ENCODE data around the gene VPS35L. TPM values are rescaled to one million over a fixed set of nuclear protein-coding genes. Genes with fewer than 3 reads are reported as not detected.

The VPS35L gene
- total RNA-seq, 2 donors from 2014 or later, result 27.0 to 28.3 TPM

DNA sequence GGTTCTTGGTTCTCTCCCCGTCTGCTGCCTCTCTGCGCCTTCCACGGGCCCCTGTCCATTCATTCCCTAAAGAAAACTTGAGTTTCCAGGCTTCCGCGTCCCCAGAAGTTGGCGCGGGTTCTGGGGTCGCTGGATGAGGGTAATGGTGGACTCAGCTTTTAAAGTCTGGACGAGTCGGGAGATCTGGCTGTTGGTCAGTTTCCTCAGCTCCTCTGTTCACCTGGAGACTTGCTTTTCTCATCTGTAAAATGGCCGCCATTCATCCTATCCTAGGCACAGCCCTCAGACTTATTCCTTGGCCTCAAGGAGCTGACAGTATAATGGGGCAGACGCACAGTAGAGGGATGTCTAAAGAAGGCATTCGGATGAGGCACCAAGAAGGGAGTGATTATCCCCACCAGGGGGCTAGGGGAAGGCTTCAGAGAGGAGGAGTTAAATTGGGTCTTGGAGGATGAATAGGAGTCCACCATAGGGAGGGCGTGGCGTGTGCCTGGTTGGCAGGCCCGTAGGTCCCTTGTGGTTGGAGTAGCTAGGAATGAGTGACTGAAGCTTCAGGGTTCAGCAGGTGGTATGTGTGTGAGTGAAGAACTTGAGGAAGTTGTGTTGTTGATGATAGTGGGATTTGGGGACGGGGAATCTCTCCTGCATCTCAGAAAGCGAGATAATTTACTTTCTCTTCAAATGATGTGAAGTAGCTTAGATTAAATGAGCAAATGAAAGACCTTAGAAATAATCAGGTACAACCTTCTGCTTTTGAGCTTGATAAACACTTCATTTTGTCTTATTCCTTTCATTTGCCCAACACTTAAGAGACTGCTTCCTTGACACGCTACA, 652 bp downstream of the VPS35L start:
- Histone ChIP-seq H3K4me1 (peaks cover 0 to 5% of the 10 kb centered on the region in 2 donors), H3K27ac (peak overlapping the region; percentile 88 to 90), H3K4me3 (peak overlapping the region; percentile 55 to 76), H3K36me3 (no peaks in the 10 kb centered on the region), H3K27me3 (no peaks in the 10 kb centered on the region), H3K9me3 (no peaks in the 10 kb centered on the region)
- DNase-seq (ENCODE audit: low spot score), result no peak
- TF ChIP-seq, protein P1, sequence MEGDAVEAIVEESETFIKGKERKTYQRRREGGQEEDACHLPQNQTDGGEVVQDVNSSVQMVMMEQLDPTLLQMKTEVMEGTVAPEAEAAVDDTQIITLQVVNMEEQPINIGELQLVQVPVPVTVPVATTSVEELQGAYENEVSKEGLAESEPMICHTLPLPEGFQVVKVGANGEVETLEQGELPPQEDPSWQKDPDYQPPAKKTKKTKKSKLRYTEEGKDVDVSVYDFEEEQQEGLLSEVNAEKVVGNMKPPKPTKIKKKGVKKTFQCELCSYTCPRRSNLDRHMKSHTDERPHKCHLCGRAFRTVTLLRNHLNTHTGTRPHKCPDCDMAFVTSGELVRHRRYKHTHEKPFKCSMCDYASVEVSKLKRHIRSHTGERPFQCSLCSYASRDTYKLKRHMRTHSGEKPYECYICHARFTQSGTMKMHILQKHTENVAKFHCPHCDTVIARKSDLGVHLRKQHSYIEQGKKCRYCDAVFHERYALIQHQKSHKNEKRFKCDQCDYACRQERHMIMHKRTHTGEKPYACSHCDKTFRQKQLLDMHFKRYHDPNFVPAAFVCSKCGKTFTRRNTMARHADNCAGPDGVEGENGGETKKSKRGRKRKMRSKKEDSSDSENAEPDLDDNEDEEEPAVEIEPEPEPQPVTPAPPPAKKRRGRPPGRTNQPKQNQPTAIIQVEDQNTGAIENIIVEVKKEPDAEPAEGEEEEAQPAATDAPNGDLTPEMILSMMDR (IDR thresholded peaks at IDR 0.05), result no peak

- Histone ChIP-seq H3K27ac (no peak overlapping the region), H3K36me3 (no peaks in the 10 kb centered on the region), H3K27me3 (no peaks in the 10 kb centered on the region), H3K4me1 (peaks cover 0 to 5% of the 10 kb centered on the region in 2 donors), H3K9me3 (no peaks in the 10 kb centered on the region), H3K4me3 (no peak overlapping the region)
- DNase-seq (ENCODE audit: low spot score), result no peak
- TF ChIP-seq, protein P1 (IDR thresholded peaks at IDR 0.05), result peak; percentile 67 to 76
Measured at GRCh38 chr16:19559242-19559910, 3.9 kb downstream of the VPS35L start.

DNA sequence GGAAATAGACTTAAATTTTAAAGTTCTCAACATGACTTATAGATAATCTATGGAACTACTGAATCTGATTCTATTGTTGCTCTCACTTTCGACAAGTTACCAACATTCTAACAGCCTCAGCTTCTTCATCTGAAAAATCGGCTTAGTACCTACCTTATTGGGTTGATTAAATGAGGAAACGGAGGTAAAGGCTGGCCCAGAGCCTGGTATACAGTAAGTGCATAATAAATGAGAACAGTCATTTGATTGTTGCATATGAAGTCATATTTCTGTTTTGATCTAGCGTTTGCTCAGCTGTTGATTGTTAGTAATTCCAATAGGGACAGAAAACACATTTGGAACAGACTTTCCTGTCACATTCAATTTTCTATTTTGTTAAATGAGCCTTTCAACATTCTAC, 4.6 kb downstream of the VPS35L start:
- no peak overlapping the region for H3K27ac ChIP-seq
- no peaks in the 10 kb centered on the region for H3K9me3 ChIP-seq
- H3K4me3 ChIP-seq, result no peak overlapping the region
- TF ChIP-seq, protein P1 (IDR thresholded peaks at IDR 0.05), result no peak
- DNase-seq (ENCODE audit: low spot score), result no peak
- no peaks in the 10 kb centered on the region for H3K27me3 ChIP-seq
- H3K4me1 ChIP-seq, result no peaks in the 10 kb centered on the region
- H3K36me3 ChIP-seq, result peaks cover 5% of the 10 kb centered on the region

DNA sequence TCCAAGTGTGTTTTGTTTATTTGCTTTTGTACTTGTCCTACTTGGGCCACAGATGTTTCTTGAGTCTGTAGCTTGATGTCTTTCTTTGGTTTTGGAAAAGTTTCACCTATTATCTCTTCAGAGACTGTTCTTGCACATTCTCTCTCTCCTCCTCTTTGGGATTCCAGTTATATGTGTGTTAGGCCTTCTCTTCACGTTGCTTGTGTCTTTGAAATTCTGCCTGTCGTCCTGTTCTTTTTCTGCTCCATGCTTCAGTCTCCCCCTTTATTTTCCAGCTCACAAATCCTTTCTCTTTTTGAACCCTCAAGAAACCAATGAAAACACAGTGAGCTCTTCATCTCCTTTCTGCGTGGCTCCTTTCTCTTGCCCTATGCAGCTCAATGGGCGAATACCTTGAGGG, 7.9 kb downstream of the VPS35L start:
- Histone ChIP-seq H3K27ac (no peak overlapping the region), H3K27me3 (no peaks in the 10 kb centered on the region), H3K4me1 (no peaks in the 10 kb centered on the region), H3K4me3 (no peak overlapping the region), H3K9me3 (no peaks in the 10 kb centered on the region), H3K36me3 (peaks cover 36% of the 10 kb centered on the region)
- DNase-seq (ENCODE audit: low spot score), result no peak
- TF ChIP-seq, protein P1 (IDR thresholded peaks at IDR 0.05), result no peak

DNA sequence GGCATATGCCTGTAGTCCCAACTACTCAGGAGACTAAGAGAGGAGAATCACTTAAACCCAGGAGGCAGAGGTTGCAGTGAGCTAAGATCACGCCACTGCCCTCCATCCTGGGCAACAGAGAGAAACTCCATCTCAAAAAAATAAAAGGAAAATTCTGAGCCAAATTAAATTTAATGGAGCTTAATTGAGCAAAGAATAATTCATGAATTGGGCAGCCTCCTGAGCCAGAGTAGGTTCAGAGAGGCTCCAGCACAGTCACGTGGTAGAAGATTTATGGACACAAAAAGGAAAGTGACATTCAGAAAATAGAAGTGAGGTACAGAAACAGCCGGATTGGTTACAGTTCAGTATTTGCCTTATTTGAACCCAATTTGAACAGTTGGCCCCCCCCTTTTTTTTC, 10.9 kb downstream of the VPS35L start:
- Histone ChIP-seq H3K4me3 (no peak overlapping the region), H3K9me3 (no peaks in the 10 kb centered on the region), H3K4me1 (no peaks in the 10 kb centered on the region), H3K27ac (no peak overlapping the region), H3K27me3 (no peaks in the 10 kb centered on the region), H3K36me3 (peaks cover 45% of the 10 kb centered on the region)
- TF ChIP-seq, protein P1 (IDR thresholded peaks at IDR 0.05), result no peak
- no peak for DNase-seq (ENCODE audit: low spot score)

Measured in right atrium auricular region (tissue), 2 donors.